Thyroid gland (tissue), 4 donors: Measurements from ENCODE around the gene DTX2.
"Not testable (repeated sequence)": the region's sequence is repeated elsewhere in the genome, so short reads cannot be mapped to it uniquely, and the experiment has no call there.

Experiments used
- POLR2A ChIP-seq, 2 donors: fragments of 450-650 bp; IDR thresholded peaks; one replicate each; pipeline ENCODE4 v1.6.1; 2017; ENCODE audit warnings: antibody characterized with exemption in 2 of 2, mild to moderate bottlenecking in 2 of 2, moderate library complexity in 1 of 2
- TF ChIP-seq, protein P1 (sequence below), 6 experiments: fragments of 200-600 bp in 3 of 6; fragments of 450-650 bp in 3 of 6; sonication (generic) in 3 of 6; IDR thresholded peaks; one replicate each; pipeline ENCODE4 v1.5.1; 2016 to 2019; ENCODE audit warnings: antibody characterized with exemption in 6 of 6, mild to moderate bottlenecking in 2 of 6, inconsistent platforms in 1 of 6, moderate library complexity in 1 of 6

DNA sequence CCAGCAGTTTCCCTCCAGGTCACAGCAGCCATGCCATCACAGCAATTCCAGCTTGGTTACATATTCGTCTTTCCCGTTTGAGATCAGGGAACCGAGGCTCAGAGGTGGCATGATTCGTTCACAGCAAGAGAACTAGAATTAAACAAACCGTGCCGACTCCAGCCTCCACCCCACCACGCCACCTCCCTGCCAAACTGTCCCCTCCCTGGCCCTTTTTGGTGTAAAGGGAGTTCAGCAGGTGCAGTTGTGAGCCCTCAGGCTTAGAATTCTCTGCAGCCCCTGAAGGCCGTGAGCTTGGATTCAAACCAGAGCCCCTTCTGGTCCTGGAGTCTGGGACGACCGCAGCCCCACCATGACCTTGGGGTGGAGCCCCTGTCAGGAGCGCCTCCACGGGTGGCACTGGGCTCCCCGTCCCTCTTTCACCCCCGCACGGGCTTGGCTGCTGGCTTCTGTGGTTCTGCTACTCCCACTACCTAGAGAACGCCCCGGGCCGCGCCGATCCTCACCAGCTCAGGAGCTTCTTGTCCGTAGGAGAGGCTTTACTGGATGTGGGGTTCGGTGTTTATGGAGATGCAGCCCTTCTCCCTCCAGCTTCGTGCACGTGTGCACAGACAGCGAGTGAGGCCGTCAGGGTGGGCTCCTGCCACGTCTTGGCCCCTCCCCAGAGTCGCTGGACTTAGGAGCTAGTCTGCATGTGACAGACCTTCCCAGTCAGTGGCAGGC is 37.9 kb downstream of the DTX2 start:
- TF ChIP-seq POLR2A (IDR thresholded peaks at IDR 0.05): not testable (repeated sequence)
- TF ChIP-seq, protein P1, sequence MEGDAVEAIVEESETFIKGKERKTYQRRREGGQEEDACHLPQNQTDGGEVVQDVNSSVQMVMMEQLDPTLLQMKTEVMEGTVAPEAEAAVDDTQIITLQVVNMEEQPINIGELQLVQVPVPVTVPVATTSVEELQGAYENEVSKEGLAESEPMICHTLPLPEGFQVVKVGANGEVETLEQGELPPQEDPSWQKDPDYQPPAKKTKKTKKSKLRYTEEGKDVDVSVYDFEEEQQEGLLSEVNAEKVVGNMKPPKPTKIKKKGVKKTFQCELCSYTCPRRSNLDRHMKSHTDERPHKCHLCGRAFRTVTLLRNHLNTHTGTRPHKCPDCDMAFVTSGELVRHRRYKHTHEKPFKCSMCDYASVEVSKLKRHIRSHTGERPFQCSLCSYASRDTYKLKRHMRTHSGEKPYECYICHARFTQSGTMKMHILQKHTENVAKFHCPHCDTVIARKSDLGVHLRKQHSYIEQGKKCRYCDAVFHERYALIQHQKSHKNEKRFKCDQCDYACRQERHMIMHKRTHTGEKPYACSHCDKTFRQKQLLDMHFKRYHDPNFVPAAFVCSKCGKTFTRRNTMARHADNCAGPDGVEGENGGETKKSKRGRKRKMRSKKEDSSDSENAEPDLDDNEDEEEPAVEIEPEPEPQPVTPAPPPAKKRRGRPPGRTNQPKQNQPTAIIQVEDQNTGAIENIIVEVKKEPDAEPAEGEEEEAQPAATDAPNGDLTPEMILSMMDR (IDR thresholded peaks at IDR 0.05): not testable (repeated sequence)
